Measurements from ENCODE around the gene CDH11.
A peak's percentile ranks its signal among the peaks of the same experiment; 100 is the strongest.

Gene CDH11

GRCh38 chr16:65057184-65057583 is 64.7 kb downstream of the CDH11 start:
- H2AK5ac ChIP-seq (ENCODE audit: low read length, severe bottlenecking), result peak overlapping the region; percentile 68
- H3K9ac ChIP-seq (ENCODE audit: low read length), result no peak overlapping the region
- no peak overlapping the region for H3K4ac ChIP-seq (ENCODE audit: low read depth in 1 of 2, low read length in 2 of 2)
- no peak overlapping the region for H3K18ac ChIP-seq (ENCODE audit: low read depth in 1 of 2, low read length in 2 of 2)
- H2BK12ac ChIP-seq (ENCODE audit: low read length in 2 of 2), result no peak overlapping the region
- peaks cover 0 to 75% of the 10 kb centered on the region in 2 experiments for H3K36me3 ChIP-seq (ENCODE audit: control insufficient read depth in 1 of 2, insufficient read depth in 2 of 2, low read depth in 1 of 2, low read length in 2 of 2)
- no peak overlapping the region for H4K91ac ChIP-seq (ENCODE audit: low read length)
- H3K23ac ChIP-seq (ENCODE audit: low read length in 2 of 2), result no peak overlapping the region
- H3K9me3 ChIP-seq (ENCODE audit: control insufficient read depth, low read length), result no peaks in the 10 kb centered on the region
- peaks cover 4% of the 10 kb centered on the region for H3K79me1 ChIP-seq (replicated peaks; ENCODE audit: low read length, poor library complexity, severe bottlenecking)
- H3K27me3 ChIP-seq (ENCODE audit: control insufficient read depth in 1 of 2, insufficient read depth in 1 of 2, low read length in 2 of 2), result no peaks in the 10 kb centered on the region
- peak overlapping the region; percentile 84 for H3K27ac ChIP-seq (ENCODE audit: low read length, poor library complexity, severe bottlenecking)
- no peak overlapping the region for H2AFZ ChIP-seq (ENCODE audit: low read depth, low read length)
- WGBS, result 88% methylated on average over 3 of the region's 3 CpGs
- no peak overlapping the region for H2BK15ac ChIP-seq (ENCODE audit: low read depth, poor library complexity, severe bottlenecking)
- no peak for DNase-seq
- no peak overlapping the region for H4K8ac ChIP-seq (ENCODE audit: low read length)
- H2BK5ac ChIP-seq (ENCODE audit: low read depth, low read length, poor library complexity, severe bottlenecking), result no peak overlapping the region
- no peak overlapping the region for H3K4me3 ChIP-seq (ENCODE audit: insufficient read depth in 1 of 2, low read depth in 1 of 2, low read length in 2 of 2)
- H3K4me1 ChIP-seq (ENCODE audit: control insufficient read depth, insufficient read depth, low read depth, low read length), result peaks cover 15% of the 10 kb centered on the region
- no peak overlapping the region for H3K4me2 ChIP-seq (ENCODE audit: low read length, poor library complexity, severe bottlenecking)
- H2BK120ac ChIP-seq (ENCODE audit: low read depth, low read length), result no peak overlapping the region
- H3K14ac ChIP-seq (ENCODE audit: low read length in 2 of 2), result no peak overlapping the region

GRCh38 chr16:65054457-65054856 is 67.4 kb downstream of the CDH11 start:
- no CpG with 5 or more reads among the region's 1 CpG for WGBS

GRCh38 chr16:65049679-65050078 is 72.2 kb downstream of the CDH11 start:
- H3K4me3 ChIP-seq (ENCODE audit: insufficient read depth in 1 of 2, low read depth in 1 of 2, low read length in 2 of 2), result no peak overlapping the region
- H3K4me1 ChIP-seq (ENCODE audit: control insufficient read depth, insufficient read depth, low read depth, low read length), result peaks cover 4% of the 10 kb centered on the region
- H4K91ac ChIP-seq (ENCODE audit: low read length), result no peak overlapping the region
- H3K36me3 ChIP-seq (ENCODE audit: control insufficient read depth in 1 of 2, insufficient read depth in 2 of 2, low read depth in 1 of 2, low read length in 2 of 2), result peaks cover 0 to 94% of the 10 kb centered on the region in 2 experiments
- H3K4me2 ChIP-seq (ENCODE audit: low read length, poor library complexity, severe bottlenecking), result no peak overlapping the region
- H3K79me1 ChIP-seq (replicated peaks; ENCODE audit: low read length, poor library complexity, severe bottlenecking), result peaks cover 5% of the 10 kb centered on the region
- DNase-seq, result no peak
- no peak overlapping the region for H2BK15ac ChIP-seq (ENCODE audit: low read depth, poor library complexity, severe bottlenecking)
- WGBS, result 83% methylated on average over 3 of the region's 3 CpGs
- no peak overlapping the region for H2BK120ac ChIP-seq (ENCODE audit: low read depth, low read length)
- no peak overlapping the region for H3K14ac ChIP-seq (ENCODE audit: low read length in 2 of 2)
- no peak overlapping the region for H2AFZ ChIP-seq (ENCODE audit: low read depth, low read length)
- no peak overlapping the region for H2BK12ac ChIP-seq (ENCODE audit: low read length in 2 of 2)
- H3K18ac ChIP-seq (ENCODE audit: low read depth in 1 of 2, low read length in 2 of 2), result no peak overlapping the region
- H3K4ac ChIP-seq (ENCODE audit: low read depth in 1 of 2, low read length in 2 of 2), result no peak overlapping the region
- no peak overlapping the region for H4K8ac ChIP-seq (ENCODE audit: low read length)
- no peak overlapping the region for H3K27ac ChIP-seq (ENCODE audit: low read length, poor library complexity, severe bottlenecking)
- no peak overlapping the region for H2BK5ac ChIP-seq (ENCODE audit: low read depth, low read length, poor library complexity, severe bottlenecking)
- H3K9me3 ChIP-seq (ENCODE audit: control insufficient read depth, low read length), result no peaks in the 10 kb centered on the region
- H3K23ac ChIP-seq (ENCODE audit: low read length in 2 of 2), result no peak overlapping the region
- H2AK5ac ChIP-seq (ENCODE audit: low read length, severe bottlenecking), result no peak overlapping the region
- no peak overlapping the region for H3K9ac ChIP-seq (ENCODE audit: low read length)
- H3K27me3 ChIP-seq (ENCODE audit: control insufficient read depth in 1 of 2, insufficient read depth in 1 of 2, low read length in 2 of 2), result no peaks in the 10 kb centered on the region

More at GRCh38 chr16:65054457-65054856, 67.4 kb downstream of the CDH11 start:
- no peak overlapping the region for H3K23ac ChIP-seq (ENCODE audit: low read length in 2 of 2)
- H3K27ac ChIP-seq (ENCODE audit: low read length, poor library complexity, severe bottlenecking), result no peak overlapping the region
- H3K9ac ChIP-seq (ENCODE audit: low read length), result no peak overlapping the region
- peaks cover 4% of the 10 kb centered on the region for H3K79me1 ChIP-seq (replicated peaks; ENCODE audit: low read length, poor library complexity, severe bottlenecking)
- H2AK5ac ChIP-seq (ENCODE audit: low read length, severe bottlenecking), result no peak overlapping the region
- no peak overlapping the region for H3K4me2 ChIP-seq (ENCODE audit: low read length, poor library complexity, severe bottlenecking)
- no peak overlapping the region for H2BK15ac ChIP-seq (ENCODE audit: low read depth, poor library complexity, severe bottlenecking)
- no peak overlapping the region for H2BK5ac ChIP-seq (ENCODE audit: low read depth, low read length, poor library complexity, severe bottlenecking)
- peaks cover 0 to 93% of the 10 kb centered on the region in 2 experiments for H3K36me3 ChIP-seq (ENCODE audit: control insufficient read depth in 1 of 2, insufficient read depth in 2 of 2, low read depth in 1 of 2, low read length in 2 of 2)
- H3K4me1 ChIP-seq (ENCODE audit: control insufficient read depth, insufficient read depth, low read depth, low read length), result peaks cover 15% of the 10 kb centered on the region
- no peak overlapping the region for H2BK12ac ChIP-seq (ENCODE audit: low read length in 2 of 2)
- H3K9me3 ChIP-seq (ENCODE audit: control insufficient read depth, low read length), result no peaks in the 10 kb centered on the region
- no peak overlapping the region for H4K8ac ChIP-seq (ENCODE audit: low read length)
- H3K4me3 ChIP-seq (ENCODE audit: insufficient read depth in 1 of 2, low read depth in 1 of 2, low read length in 2 of 2), result no peak overlapping the region
- no peak overlapping the region for H2BK120ac ChIP-seq (ENCODE audit: low read depth, low read length)
- no peak overlapping the region for H3K18ac ChIP-seq (ENCODE audit: low read depth in 1 of 2, low read length in 2 of 2)
- H2AFZ ChIP-seq (ENCODE audit: low read depth, low read length), result no peak overlapping the region
- no peak overlapping the region for H4K91ac ChIP-seq (ENCODE audit: low read length)
- H3K27me3 ChIP-seq (ENCODE audit: control insufficient read depth in 1 of 2, insufficient read depth in 1 of 2, low read length in 2 of 2), result no peaks in the 10 kb centered on the region
- no peak for DNase-seq
- H3K4ac ChIP-seq (ENCODE audit: low read depth in 1 of 2, low read length in 2 of 2), result no peak overlapping the region
- H3K14ac ChIP-seq (ENCODE audit: low read length in 2 of 2), result no peak overlapping the region

- Histone ChIP-seq H2BK15ac (ENCODE audit: low read depth, poor library complexity, severe bottlenecking) (no peak overlapping the region), H3K14ac (ENCODE audit: low read length in 2 of 2) (no peak overlapping the region), H3K27ac (ENCODE audit: low read length, poor library complexity, severe bottlenecking) (no peak overlapping the region), H4K8ac (ENCODE audit: low read length) (no peak overlapping the region), H3K23ac (ENCODE audit: low read length in 2 of 2) (no peak overlapping the region), H3K9me3 (ENCODE audit: control insufficient read depth, low read length) (no peaks in the 10 kb centered on the region), H2BK120ac (ENCODE audit: low read depth, low read length) (no peak overlapping the region), H3K36me3 (ENCODE audit: control insufficient read depth in 1 of 2, insufficient read depth in 2 of 2, low read depth in 1 of 2, low read length in 2 of 2) (peaks cover 7 to 94% of the 10 kb centered on the region in 2 experiments), H3K27me3 (ENCODE audit: control insufficient read depth in 1 of 2, insufficient read depth in 1 of 2, low read length in 2 of 2) (no peaks in the 10 kb centered on the region), H3K4ac (ENCODE audit: low read depth in 1 of 2, low read length in 2 of 2) (no peak overlapping the region), H3K4me1 (ENCODE audit: control insufficient read depth, insufficient read depth, low read depth, low read length) (peaks cover 8% of the 10 kb centered on the region), H3K9ac (ENCODE audit: low read length) (no peak overlapping the region), H2AK5ac (ENCODE audit: low read length, severe bottlenecking) (no peak overlapping the region), H3K79me1 (replicated peaks; ENCODE audit: low read length, poor library complexity, severe bottlenecking) (peaks cover 15% of the 10 kb centered on the region), H2BK12ac (ENCODE audit: low read length in 2 of 2) (no peak overlapping the region), H3K18ac (ENCODE audit: low read depth in 1 of 2, low read length in 2 of 2) (no peak overlapping the region), H2AFZ (ENCODE audit: low read depth, low read length) (no peak overlapping the region), H4K91ac (ENCODE audit: low read length) (no peak overlapping the region), H3K4me2 (ENCODE audit: low read length, poor library complexity, severe bottlenecking) (no peak overlapping the region), H3K4me3 (ENCODE audit: insufficient read depth in 1 of 2, low read depth in 1 of 2, low read length in 2 of 2) (no peak overlapping the region), H2BK5ac (ENCODE audit: low read depth, low read length, poor library complexity, severe bottlenecking) (no peak overlapping the region)
- whole genome bisulfite sequencing, result 98% methylated on average over 7 of the region's 7 CpGs
- DNase-seq, result no peak
These were observed 75.9 kb downstream of the CDH11 start for GRCh38 chr16:65045961-65046360.

Data from mesenchymal stem cell (in vitro differentiated cells and primary cell).